Retinal pigment epithelial cell (primary cell): ENCODE measurements around the gene SLFN5.
"Not testable (repeated sequence)": the region's sequence is repeated elsewhere in the genome, so short reads cannot be mapped to it uniquely, and the experiment has no call there.

Source experiments
- DNase-seq: peaks from one replicate; pipeline ENCODE4 v3.0.0-alpha.2; 2010; ENCODE audit warnings: low read depth
- H3K4me3 ChIP-seq: 2 replicates; pipeline ENCODE4 v1.5.1; 2011; ENCODE audit warnings: mild to moderate bottlenecking, low read length, control low read depth, moderate library complexity
- CTCF ChIP-seq: conservative IDR thresholded peaks from 2 replicates; pipeline ENCODE4 v1.5.1; 2011; ENCODE audit warnings: low read depth, low read length, control low read depth, inconsistent platforms

SLFN5 gene

DNA sequence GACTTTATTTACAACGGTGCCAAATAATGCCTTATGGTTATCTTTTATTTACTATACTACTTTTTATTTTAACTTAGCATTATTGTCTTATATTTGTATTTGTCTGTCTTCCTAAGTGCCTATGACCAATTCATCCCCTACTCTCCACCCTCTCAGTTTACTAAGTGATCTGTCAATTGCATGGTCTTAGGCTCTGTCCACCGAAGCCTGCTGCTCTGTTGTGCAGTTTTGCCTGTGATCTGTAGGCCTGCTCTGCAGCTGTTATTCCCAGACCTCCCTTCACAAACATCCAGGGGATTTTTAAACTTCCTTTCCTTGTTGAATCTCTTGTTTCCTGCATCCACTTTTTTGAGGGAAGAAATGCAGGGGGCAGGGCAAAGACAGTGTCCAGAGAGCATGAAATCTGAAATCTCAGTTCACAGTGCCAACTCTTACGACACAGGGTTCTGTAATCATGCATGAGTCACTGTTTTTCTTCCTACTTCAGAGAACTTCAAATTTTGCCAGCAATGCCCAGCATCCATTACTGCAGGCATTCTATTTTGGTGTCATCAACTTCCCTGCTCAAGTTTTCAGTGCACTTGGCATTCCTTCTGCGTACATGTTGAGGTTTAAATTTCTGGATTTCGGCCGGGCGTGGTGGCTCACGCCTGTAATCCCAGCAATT, 11.4 kb downstream of the SLFN5 start:
- no peak for TF ChIP-seq CTCF
- no peak overlapping the region for H3K4me3 ChIP-seq
- DNase-seq, result peak; percentile 77

DNA sequence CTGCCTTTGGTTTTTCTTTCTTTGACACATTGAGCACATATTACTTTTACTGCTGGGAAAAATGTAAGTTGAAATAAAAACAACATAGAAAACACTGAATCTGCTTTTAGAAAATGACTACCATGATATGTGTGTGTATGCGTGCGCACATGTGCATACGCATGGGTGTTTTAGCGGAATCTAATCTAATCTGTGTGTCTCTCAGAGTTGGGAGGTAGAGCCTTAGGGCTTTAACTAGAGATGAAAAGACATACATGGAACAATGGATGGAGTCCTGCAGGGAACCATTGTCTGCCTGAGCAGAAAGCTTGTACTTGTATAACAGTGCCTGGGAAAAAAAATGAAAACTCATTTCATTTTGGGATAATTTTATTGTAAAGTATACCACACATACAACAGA, 12.4 kb downstream of the SLFN5 start:
- no peak overlapping the region for H3K4me3 ChIP-seq
- TF ChIP-seq CTCF, result no peak
- DNase-seq, result no peak

DNA sequence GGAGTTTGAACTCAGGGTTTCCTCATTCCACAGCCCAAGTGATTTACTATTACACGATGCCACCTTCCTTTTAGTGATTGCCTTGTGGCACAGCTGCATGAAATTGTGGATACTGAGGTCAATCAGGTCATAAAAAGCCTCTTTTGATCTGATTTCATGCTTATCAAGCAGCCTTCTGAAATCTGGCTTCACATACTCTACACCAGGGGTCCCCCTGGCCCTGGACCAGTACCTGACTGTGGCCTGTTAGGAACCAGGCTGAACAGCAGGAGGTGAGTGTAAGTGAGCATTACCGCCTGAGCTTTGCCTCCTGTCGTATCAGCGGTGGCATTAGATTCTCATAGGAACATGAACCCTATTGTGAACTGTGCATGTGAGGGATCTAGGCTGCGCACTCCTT, 13.8 kb downstream of the SLFN5 start:
- no peak overlapping the region for H3K4me3 ChIP-seq
- no peak for DNase-seq
- no peak for TF ChIP-seq CTCF

DNA sequence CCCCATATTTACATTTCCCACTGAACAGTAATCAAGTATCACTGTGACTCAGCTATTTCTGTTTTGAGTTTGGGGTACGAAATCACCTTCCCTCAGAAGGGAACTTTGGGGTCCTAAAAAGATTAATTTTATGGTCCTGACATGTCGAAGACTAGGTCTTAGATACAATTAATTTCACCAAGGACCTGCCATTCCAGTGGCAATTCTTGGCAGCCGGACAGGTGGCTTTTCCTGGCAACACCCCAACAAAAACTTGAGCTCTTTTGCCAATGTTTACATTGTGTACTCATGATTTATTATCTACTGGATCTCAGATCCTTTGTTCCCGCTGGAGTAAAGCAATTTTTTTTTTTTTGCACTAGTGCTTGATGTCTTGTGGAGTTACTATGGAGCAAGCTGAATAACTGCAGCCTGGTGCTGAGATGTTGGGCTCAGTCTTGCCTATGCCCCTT, 14.4 kb downstream of the SLFN5 start:
- no peak for TF ChIP-seq CTCF
- DNase-seq, result peak; percentile 52
- H3K4me3 ChIP-seq, result no peak overlapping the region

- TF ChIP-seq CTCF, result no peak
- no peak overlapping the region for H3K4me3 ChIP-seq
- no peak for DNase-seq
These were observed 16.1 kb downstream of the SLFN5 start for GRCh38 chr17:35259001-35259400.

DNA sequence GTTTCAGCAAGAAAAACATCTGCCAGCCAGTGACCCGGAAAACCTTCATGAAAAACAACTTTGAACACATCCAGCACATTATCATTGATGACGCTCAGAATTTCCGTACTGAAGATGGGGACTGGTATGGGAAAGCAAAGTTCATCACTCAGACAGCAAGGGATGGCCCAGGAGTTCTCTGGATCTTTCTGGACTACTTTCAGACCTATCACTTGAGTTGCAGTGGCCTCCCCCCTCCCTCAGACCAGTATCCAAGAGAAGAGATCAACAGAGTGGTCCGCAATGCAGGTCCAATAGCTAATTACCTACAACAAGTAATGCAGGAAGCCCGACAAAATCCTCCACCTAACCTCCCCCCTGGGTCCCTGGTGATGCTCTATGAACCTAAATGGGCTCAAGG, 22.2 kb downstream of the SLFN5 start:
- no peak for DNase-seq
- no peak overlapping the region for H3K4me3 ChIP-seq
- TF ChIP-seq CTCF, result no peak

DNA sequence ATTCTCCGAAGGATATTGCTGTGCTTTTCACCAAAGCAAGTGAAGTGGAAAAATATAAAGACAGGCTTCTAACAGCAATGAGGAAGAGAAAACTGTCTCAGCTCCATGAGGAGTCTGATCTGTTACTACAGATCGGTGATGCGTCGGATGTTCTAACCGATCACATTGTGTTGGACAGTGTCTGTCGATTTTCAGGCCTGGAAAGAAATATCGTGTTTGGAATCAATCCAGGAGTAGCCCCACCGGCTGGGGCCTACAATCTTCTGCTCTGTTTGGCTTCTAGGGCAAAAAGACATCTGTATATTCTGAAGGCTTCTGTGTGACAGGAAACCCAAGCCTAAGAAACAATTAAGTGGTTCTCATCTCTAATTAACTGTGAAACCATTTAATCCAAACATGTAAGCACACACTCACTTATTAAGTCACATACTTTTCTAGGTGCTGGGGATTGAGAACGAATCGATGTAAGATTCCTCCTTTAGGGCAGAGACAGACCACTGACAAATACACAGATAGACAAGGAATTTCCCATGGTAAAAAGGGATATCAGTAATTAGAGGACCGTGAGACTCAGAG, 22.8 kb downstream of the SLFN5 start:
- no peak for DNase-seq
- TF ChIP-seq CTCF, result no peak
- H3K4me3 ChIP-seq, result no peak overlapping the region

DNA sequence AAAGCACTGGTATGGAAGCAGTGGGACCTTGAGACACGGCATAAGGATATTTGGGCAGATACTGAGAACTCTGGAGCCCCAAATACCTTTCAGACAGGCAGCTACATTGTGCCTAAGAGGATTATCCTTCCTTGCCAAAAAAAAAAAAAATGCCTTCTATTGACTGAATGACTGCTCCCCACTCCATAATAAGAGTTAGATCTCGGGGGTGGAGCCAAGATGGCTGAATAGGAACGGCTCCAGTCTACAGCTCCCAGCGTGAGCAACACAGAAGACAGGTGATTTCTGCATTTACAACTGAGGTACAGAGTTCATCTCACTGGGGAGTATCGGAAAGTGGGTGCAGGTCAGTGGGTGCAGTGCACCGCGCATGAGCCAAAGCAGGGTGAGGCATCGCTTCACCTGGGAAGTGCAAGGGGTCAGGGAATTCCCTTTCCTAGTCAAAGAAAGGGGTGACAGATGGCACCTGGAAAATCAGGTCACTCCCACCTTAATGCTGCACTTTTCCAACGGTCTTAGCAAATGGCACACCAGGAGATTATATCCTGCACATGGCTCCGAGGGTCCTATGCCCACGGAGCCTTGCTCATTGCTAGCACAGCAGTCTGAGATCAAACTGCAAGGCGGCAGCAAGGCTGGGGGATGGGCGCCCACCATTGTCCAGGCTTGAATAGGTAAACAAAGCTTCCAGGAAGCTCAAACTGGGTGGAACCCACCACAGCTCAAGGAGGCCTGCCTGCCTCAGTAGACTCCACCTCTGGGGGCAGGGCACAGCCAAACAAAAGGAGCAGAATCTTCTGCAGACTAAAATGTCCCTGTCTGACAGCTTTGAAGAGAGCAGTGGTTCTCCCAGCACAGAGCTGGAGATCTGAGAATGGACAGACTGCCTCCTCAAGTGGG, 31.5 kb downstream of the SLFN5 start:
- H3K4me3 ChIP-seq, DNase-seq: not testable (repeated sequence)

GRCh38 chr17:35278454-35278853, 35.6 kb downstream of the SLFN5 start:
- H3K4me3 ChIP-seq, DNase-seq: not testable (repeated sequence)

GRCh38 chr17:35278876-35279275, 36.0 kb downstream of the SLFN5 start:
- DNase-seq, result not testable (repeated sequence)

More at GRCh38 chr17:35278876-35279275, 36.0 kb downstream of the SLFN5 start:
- not testable (repeated sequence) for H3K4me3 ChIP-seq
